ENCODE results near the gene COBL.

Gene COBL

GRCh38 chr7:51269911-51270310 lies 46.7 kb downstream of the COBL start:
- DNase-seq: no peak

DNA sequence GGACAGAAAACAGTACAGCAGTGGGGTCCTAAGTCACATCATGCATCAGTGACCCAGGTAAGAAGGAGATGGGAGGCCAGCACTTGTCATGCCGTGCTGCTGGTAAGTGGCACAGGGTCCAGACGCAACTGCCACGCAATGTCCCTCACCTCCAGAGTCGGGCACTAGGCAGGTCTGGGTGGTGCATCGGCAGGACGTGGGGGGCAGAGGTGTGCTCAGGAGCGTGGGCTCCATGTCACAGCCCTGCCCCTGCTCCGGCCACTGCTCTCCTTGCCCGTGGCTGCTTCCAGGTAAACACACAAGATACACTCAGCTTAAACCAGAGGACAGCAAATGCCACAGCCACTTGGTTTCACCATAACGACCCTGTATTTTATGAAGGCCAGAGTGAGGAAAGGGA lies 47.3 kb downstream of the COBL start:
- no peak for DNase-seq

GRCh38 chr7:51268859-51269258 lies 47.8 kb downstream of the COBL start:
- no peak for DNase-seq

DNA sequence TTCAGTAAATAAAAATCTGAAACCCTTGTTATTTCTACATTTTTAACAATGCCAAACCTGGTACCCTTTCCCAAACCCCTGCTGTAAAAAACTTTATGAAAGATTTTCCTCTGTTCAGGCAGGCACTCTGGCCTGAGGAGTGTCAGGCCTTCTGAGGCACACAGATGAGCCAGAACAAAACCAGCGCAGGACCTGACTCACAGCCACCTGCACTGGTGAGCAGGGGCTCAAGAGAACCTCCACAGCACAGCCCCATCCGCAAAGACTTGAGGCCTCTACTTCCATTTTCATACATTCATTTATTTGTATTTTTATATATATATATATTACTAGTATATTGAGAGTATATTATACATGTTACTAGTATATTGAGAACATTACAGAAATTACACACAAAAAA lies 49.4 kb downstream of the COBL start:
- no peak for DNase-seq

GRCh38 chr7:51265066-51265907 lies 51.3 kb downstream of the COBL start:
- DNase-seq: no peak

GRCh38 chr7:51263631-51264484 lies 52.8 kb downstream of the COBL start:
- no peak for DNase-seq

DNA sequence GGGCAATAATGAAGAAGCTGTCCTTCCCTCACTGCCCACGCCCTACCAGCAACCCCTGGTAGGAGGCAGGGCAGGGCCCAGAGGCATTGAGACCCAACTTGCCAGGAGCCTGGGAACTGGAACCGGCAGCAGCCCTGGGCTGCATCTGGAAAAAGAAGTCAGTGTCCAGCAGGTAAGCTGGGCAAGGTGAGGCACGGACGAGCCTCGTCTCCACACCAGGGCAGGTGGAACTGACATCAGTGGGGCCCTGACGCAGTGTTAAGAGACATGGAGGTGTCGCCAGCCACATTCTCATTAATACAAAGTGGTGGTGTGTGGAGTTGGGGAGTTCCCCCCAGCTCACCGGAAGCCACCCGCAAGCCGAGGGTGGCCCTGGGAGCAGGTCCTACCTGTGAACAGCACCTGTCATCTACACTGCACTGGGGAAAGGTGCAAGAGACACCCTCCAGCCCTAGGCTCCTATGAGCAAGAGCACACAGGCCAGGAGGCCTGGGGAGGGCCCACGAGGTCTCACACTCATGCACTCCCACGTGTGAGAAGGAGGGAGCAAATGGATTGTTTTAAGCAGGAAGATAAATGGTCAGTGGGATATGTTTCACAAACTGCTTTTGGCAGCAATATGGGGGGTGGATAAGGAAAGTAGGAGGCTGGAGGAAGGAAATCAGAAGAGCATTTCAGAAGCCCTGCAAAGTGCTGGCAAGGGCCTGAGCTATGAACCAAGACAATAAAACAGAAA lies 53.6 kb downstream of the COBL start:
- DNase-seq: no peak

- no peak for DNase-seq
These were observed 54.4 kb downstream of the COBL start for GRCh38 chr7:51261950-51262795.

GRCh38 chr7:51261117-51261835 lies 55.3 kb downstream of the COBL start:
- no peak for DNase-seq

DNA sequence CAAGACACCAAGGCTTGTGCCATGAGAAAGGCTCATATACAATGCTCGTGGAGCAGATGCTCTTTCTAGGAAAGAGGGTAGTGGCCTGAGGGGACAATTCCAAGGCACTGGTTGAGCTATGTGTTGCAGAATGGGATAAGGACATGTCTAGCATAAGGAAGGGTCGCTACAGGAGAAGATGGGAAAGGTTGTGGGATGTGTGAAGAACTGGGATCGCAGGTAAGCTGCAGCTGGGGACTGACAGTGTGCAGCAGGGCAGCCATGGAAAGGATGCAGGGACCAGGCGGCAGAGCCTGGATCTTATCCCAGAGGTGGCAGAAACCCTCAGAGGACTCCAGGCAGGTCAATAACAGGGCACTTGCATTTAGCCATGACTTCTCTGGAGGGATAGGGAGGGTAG lies 56.1 kb downstream of the COBL start:
- DNase-seq: no peak

- no peak for DNase-seq
These were observed 56.8 kb downstream of the COBL start for GRCh38 chr7:51259766-51260165.

- no peak for DNase-seq
These were observed 59.7 kb downstream of the COBL start for GRCh38 chr7:51256916-51257315.

DNA sequence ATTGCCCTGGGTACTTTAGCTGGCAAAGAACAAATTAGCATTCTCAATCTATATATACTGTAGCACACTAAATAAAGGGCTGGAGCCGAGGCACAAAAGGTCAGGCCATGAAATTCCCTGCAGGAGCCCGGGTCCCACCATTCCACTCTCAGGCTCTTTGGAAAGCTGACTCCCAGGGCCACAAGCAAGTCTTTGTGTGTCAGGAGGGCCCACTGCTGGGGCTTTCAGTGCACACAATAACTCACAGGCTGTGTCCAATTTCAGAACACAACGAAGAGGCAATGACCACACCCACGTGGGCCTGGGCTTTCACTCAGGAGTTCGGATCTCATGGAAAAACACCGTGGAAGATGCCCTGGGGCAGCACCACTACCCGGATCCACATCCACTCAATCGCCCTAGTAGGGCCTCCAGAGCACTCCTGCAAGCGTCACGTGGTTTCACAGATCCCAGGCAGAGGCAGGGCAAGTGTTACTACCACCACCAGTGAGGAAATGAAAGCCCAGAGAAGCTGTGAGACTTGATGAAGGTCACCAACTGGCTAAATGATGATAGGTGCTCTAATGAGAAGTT lies 60.3 kb downstream of the COBL start:
- DNase-seq: no peak

DNA sequence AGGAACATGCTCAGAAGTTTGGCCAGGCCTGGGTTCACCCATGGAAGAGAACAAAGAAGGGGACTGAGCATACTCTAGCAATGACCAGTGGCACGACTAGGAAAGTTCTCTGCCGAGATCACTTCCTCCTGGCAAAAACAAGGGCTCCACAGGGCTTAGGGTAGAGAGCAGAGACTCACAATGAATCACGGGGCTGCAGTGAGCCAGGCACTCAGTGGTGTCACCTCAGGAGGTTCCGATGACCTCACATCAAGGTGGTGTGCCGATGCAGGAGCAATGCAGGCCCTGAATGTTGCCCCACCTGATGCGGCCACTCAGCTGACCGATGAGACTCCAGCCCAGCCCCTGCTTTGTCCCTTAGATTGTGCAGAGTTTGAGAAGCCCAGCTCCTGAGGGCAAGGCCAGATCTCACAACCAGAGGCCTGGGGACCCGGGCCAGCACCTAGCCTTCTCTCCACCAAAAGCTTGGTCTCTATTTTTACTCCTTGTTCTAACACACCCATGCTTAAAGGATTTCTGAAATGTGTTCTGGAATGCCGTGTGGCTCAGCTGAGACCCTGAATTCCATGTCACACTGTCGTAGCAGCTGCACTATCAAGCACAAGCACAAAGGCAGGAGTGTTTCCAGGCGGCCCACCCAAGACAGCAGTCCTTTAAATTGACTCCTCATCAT lies 60.9 kb downstream of the COBL start:
- DNase-seq: no peak

- DNase-seq: no peak
These were observed 61.6 kb downstream of the COBL start for GRCh38 chr7:51255036-51255435.

- DNase-seq: no peak
These were observed 63.5 kb downstream of the COBL start for GRCh38 chr7:51253157-51253556.

GRCh38 chr7:51251290-51251689 lies 65.3 kb downstream of the COBL start:
- DNase-seq: no peak

DNA sequence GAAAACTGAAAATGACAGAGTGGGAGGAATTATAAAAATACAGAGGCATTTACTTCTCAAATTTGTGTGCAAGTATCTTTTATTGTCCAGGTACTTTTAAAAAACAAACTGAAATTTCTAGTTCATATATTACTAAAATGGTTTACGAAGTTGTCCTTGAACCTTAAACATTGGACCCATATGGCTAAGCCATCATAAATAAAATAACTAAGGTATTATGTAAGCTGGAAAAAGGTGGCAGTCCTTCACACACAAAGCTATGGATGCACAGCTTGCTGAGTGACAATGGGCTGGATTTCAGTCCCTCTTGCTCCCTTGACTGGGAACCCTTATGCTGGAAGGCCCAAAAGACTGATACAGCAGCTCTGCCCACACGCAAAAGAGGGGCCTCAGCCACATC lies 66.1 kb downstream of the COBL start:
- no peak for DNase-seq

DNA sequence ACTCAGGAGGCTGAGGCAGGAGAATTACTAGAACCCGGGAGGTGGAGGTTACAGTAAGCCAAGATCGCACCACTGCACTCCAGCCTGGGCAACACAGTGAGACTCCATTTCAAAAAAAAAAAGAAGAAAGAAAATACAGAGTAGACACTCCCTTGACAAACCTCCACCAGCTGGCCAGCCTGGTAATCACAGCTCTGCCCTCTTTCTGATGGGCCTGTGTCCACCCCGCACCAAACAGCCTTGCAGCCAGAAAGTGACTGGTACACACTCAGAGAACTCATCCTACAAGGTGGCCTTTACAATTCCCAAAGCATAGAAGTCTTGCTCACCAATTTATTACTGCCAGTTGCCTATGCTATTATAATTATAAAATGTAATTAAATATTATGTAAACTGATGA lies 66.6 kb downstream of the COBL start:
- DNase-seq: no peak

GRCh38 chr7:51249187-51249945 lies 67.2 kb downstream of the COBL start:
- no peak for DNase-seq
